Stomach (tissue), 9 donors: Measurements from ENCODE around the gene MSH5. TPM values are rescaled to one million over a fixed set of nuclear protein-coding genes. Genes with fewer than 3 reads are reported as not detected.

Experiments used
- DNase-seq, 2 donors: peaks; one replicate each; pipeline versions ENCODE4 v3.0.0 to v3.0.0-alpha.2; 2013 to 2019
- H3K27ac ChIP-seq, 5 donors: fragments of 200-600 bp in 4 of 5; sonication (generic) in 4 of 5; one replicate each; pipeline ENCODE4 v1.5.1; 2013 to 2019; ENCODE audit warnings: mild to moderate bottlenecking in 1 of 5, moderate library complexity in 1 of 5
- H3K27me3 ChIP-seq, 3 donors: fragments of 200-600 bp; sonication (generic); one replicate each; pipeline ENCODE4 v1.5.1; 2017 to 2019; ENCODE audit warnings: mixed run types in 1 of 3
- H3K36me3 ChIP-seq, 4 donors: fragments of 200-600 bp; sonication (generic); 1 replicate in 3 of 4; 2 replicates in 1 of 4; pipeline ENCODE4 v1.5.1; 2016 to 2019
- H3K4me1 ChIP-seq, 4 donors: fragments of 200-600 bp; sonication (generic); one replicate each; pipeline ENCODE4 v1.5.1; 2016 to 2019
- H3K4me3 ChIP-seq, 4 donors: fragments of 200-600 bp; sonication (generic) in 3 of 4; one replicate each; pipeline ENCODE4 v1.5.1; 2016 to 2019; ENCODE audit warnings: mild to moderate bottlenecking in 1 of 4
- H3K9me3 ChIP-seq, 4 donors: fragments of 200-600 bp; sonication (generic); one replicate each; pipeline ENCODE4 v1.5.1; 2016 to 2019
- EP300 ChIP-seq: sonication (generic); formaldehyde crosslinking; IDR thresholded peaks from one replicate; pipeline ENCODE4 v1.6.1; 2017; ENCODE audit warnings: antibody characterized with exemption
- POLR2A ChIP-seq, 4 donors: fragments of 450-650 bp; IDR thresholded peaks; one replicate each; pipeline ENCODE4 v1.6.1; 2016; ENCODE audit warnings: antibody characterized with exemption in 4 of 4, control low read depth in 2 of 4, mild to moderate bottlenecking in 1 of 4, moderate library complexity in 1 of 4
- POLR2AphosphoS5 ChIP-seq, 3 donors: sonication (generic); formaldehyde crosslinking; IDR thresholded peaks; one replicate each; pipeline ENCODE4 v1.6.1; 2016; ENCODE audit warnings: antibody characterized with exemption in 3 of 3
- WGBS, 5 donors: extraction: QIAGEN DNeasy Blood & Tissue Kit in 3 of 5; methylation state at CpG; one replicate each; pipeline versions ENCODE4 v1.1.5 to v1.1.7; 2013 to 2018; 5-methylcytosine and 5-hydroxymethylcytosine counted together
- intact Hi-C: fragments of 100-400 bp; cut with DNase I; formaldehyde crosslinking; loops from one replicate; pipeline ENCODE4 v1.15.1; 2023; ENCODE audit warnings: low total_unique reads
- polyA plus RNA-seq, 3 donors: library from polyadenylated mRNA; stranded (reverse); fragments of 200-250 nt; gene quantifications; one replicate each; pipeline ENCODE4 v1.2.3, GENCODE V29; 2013
- total RNA-seq, 5 donors: library from RNA; depleted of rRNA; stranded (reverse); fragments of >200 nt; gene quantifications; one replicate each; pipeline versions ENCODE4 v1.1.0 to v1.2.3, GENCODE V29; 2014 to 2016
- TF ChIP-seq, protein P1 (sequence below), 7 experiments: fragments of 450-650 bp in 4 of 7; fragments of 200-600 bp in 3 of 7; sonication (generic) in 3 of 7; IDR thresholded peaks; one replicate each; pipeline ENCODE4 v1.5.1; 2016 to 2019; ENCODE audit warnings: antibody characterized with exemption in 7 of 7, control low read depth in 2 of 7, mild to moderate bottlenecking in 1 of 7
- donor health status: healthy with polysubstance abuse.
- donor health status: Bipolar disorder and iron deficiency.
- donor health status: healthy.

The MSH5 gene
- total and polyA plus RNA-seq, 8 donors, result 2.9 to 66.4 (median 10.9) TPM

DNA sequence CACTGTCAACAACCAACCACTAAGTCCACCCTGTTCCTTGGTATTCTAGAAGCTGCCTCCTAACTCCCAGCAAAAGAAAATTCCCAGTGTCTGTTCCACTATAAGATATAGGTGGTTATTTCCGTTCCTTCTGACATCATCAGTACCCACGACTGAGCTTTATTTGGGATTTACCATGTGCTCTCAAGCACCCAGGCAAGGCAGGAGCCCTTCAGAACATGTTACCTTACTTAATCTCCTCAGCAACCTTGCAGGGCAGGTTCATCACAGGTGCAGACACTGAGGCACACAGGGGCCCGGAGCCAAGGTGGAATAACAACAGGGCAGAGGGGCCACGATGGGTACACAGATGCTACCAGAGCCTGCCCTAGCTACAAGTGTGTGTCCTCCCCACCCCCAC lies 47.5 kb upstream of the MSH5 start:
- Histone ChIP-seq H3K9me3 (no peaks in the 10 kb centered on the region), H3K36me3 (peaks cover 84 to 100% (median 100%) of the 10 kb centered on the region in 4 donors), H3K4me3 (no peak overlapping the region), H3K4me1 (peaks cover 4 to 20% (median 12%) of the 10 kb centered on the region in 4 donors), H3K27ac (no peak overlapping the region), H3K27me3 (no peaks in the 10 kb centered on the region)
- intact Hi-C loops, result no loop called here
- DNase-seq, result no peak
- 71 to 83% (median 78%) methylated on average over 4 of the region's 4 CpGs for WGBS, 5 donors
- no peak for TF ChIP-seq EP300
- TF ChIP-seq POLR2A (IDR thresholded peaks at IDR 0.05), result no peak
- no peak for TF ChIP-seq POLR2AphosphoS5 (IDR thresholded peaks at IDR 0.05)
- TF ChIP-seq, protein P1, sequence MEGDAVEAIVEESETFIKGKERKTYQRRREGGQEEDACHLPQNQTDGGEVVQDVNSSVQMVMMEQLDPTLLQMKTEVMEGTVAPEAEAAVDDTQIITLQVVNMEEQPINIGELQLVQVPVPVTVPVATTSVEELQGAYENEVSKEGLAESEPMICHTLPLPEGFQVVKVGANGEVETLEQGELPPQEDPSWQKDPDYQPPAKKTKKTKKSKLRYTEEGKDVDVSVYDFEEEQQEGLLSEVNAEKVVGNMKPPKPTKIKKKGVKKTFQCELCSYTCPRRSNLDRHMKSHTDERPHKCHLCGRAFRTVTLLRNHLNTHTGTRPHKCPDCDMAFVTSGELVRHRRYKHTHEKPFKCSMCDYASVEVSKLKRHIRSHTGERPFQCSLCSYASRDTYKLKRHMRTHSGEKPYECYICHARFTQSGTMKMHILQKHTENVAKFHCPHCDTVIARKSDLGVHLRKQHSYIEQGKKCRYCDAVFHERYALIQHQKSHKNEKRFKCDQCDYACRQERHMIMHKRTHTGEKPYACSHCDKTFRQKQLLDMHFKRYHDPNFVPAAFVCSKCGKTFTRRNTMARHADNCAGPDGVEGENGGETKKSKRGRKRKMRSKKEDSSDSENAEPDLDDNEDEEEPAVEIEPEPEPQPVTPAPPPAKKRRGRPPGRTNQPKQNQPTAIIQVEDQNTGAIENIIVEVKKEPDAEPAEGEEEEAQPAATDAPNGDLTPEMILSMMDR (IDR thresholded peaks at IDR 0.05), result no peak

DNA sequence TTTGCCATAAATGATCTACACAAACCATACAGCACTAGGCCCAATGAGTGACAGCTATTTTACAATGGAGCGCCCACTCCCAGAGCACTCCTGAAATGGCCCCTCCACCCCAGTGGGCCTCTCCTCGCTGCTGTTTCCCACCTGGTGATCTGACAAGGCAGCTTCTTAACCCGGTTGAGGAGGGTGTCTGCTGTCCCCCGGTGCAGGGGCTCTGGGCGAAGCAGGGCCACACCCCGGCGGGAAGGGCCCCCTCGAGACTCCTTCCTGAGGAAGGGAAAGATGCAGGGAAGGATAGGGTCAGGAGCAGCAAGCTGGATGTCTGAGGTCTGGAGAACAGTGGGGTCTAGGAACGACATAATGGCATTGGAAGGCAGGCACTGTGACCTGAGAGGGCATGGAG lies 46.9 kb upstream of the MSH5 start:
- Histone ChIP-seq H3K4me1 (peaks cover 4 to 20% (median 12%) of the 10 kb centered on the region in 4 donors), H3K36me3 (peaks cover 80 to 100% (median 100%) of the 10 kb centered on the region in 4 donors), H3K9me3 (no peaks in the 10 kb centered on the region), H3K4me3 (no peak overlapping the region), H3K27me3 (no peaks in the 10 kb centered on the region), H3K27ac (no peak overlapping the region)
- intact Hi-C loops, result no loop called here
- 87 to 91% (median 89%) methylated on average over 9 of the region's 9 CpGs for WGBS, 5 donors
- TF ChIP-seq POLR2AphosphoS5 (IDR thresholded peaks at IDR 0.05) (no peak), EP300 (no peak), POLR2A (IDR thresholded peaks at IDR 0.05) (no peak)
- TF ChIP-seq, protein P1 (IDR thresholded peaks at IDR 0.05), result no peak
- no peak for DNase-seq

DNA sequence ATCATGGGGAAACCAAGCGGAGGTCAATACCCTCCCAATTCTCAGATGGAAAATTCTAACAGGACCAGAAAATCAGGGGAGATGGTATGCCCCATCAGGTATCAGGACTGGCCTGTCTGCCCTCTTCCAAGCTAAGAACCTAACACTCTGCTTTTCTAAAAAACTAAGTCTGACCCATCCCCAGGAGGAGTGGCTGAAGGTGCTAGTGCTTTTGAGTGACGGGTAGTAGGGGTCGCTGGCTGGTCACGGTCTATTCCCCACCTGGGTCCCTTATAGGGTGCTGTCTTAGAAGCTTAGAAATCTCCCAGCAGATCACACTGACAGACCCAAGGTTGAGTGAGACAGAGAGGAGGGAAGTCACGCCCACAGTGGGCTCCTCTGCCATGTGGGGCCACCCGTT lies 46.3 kb upstream of the MSH5 start:
- intact Hi-C loops, result no loop called here
- H3K9me3 ChIP-seq, result no peaks in the 10 kb centered on the region
- no peak for DNase-seq
- peaks cover 4 to 22% (median 12%) of the 10 kb centered on the region in 4 donors for H3K4me1 ChIP-seq
- no peak overlapping the region for H3K4me3 ChIP-seq
- no peak overlapping the region for H3K27ac ChIP-seq
- TF ChIP-seq EP300 (no peak), POLR2A (IDR thresholded peaks at IDR 0.05) (no peak), POLR2AphosphoS5 (IDR thresholded peaks at IDR 0.05) (no peak)
- TF ChIP-seq, protein P1 (IDR thresholded peaks at IDR 0.05), result no peak
- WGBS, 5 donors, result 80 to 100% (median 92%) methylated on average over 4 to 6 of the region's 6 CpGs
- no peaks in the 10 kb centered on the region for H3K27me3 ChIP-seq
- H3K36me3 ChIP-seq, result peaks cover 74 to 100% (median 97%) of the 10 kb centered on the region in 4 donors

DNA sequence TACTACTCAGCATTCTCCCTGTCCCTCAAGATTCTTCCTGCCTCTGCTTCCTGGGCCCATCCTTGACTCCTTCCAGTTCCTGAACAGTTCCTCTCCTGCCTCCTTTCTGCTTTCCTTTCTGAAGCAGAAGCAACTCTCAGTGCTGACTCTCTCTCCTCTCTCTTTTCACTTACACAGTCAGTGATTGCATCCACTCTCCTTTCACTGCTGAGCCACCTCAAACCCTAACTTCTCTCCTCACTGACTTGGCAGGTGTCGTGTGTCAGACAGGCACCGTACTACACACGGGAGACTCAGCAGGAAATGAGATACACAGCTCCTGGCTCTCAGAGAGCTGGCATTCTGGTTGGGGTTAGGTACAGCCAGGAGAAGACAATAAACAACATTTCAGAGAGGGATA lies 42.2 kb upstream of the MSH5 start:
- no peak overlapping the region for H3K4me3 ChIP-seq
- no peaks in the 10 kb centered on the region for H3K9me3 ChIP-seq
- H3K36me3 ChIP-seq, result peaks cover 42 to 85% (median 80%) of the 10 kb centered on the region in 4 donors
- no peak for TF ChIP-seq POLR2AphosphoS5 (IDR thresholded peaks at IDR 0.05)
- TF ChIP-seq EP300, result no peak
- no peak for TF ChIP-seq POLR2A (IDR thresholded peaks at IDR 0.05)
- TF ChIP-seq, protein P1 (IDR thresholded peaks at IDR 0.05), result no peak
- H3K4me1 ChIP-seq, result peaks cover 11 to 36% (median 20%) of the 10 kb centered on the region in 4 donors
- no peaks in the 10 kb centered on the region for H3K27me3 ChIP-seq
- intact Hi-C loops, result no loop called here
- WGBS, 5 donors, result 35 to 45% (median 39%) methylated on average over 3 of the region's 3 CpGs
- no peak overlapping the region for H3K27ac ChIP-seq
- DNase-seq, result no peak
